AG09319 (cell line): Measurements from ENCODE around the gene PROSER2.

Source experiments
- DNase-seq: peaks from one replicate; pipeline ENCODE4 v3.0.0-alpha.2; 2010; ENCODE audit warnings: low read depth; ENCODE audit errors: extremely low read depth
- TF ChIP-seq, protein P1 (sequence below): IDR thresholded peaks from 2 replicates; pipeline ENCODE4 v1.5.1; 2011; ENCODE audit warnings: low read depth, mild to moderate bottlenecking, inconsistent platforms, low read length, moderate library complexity

The PROSER2 gene

DNA sequence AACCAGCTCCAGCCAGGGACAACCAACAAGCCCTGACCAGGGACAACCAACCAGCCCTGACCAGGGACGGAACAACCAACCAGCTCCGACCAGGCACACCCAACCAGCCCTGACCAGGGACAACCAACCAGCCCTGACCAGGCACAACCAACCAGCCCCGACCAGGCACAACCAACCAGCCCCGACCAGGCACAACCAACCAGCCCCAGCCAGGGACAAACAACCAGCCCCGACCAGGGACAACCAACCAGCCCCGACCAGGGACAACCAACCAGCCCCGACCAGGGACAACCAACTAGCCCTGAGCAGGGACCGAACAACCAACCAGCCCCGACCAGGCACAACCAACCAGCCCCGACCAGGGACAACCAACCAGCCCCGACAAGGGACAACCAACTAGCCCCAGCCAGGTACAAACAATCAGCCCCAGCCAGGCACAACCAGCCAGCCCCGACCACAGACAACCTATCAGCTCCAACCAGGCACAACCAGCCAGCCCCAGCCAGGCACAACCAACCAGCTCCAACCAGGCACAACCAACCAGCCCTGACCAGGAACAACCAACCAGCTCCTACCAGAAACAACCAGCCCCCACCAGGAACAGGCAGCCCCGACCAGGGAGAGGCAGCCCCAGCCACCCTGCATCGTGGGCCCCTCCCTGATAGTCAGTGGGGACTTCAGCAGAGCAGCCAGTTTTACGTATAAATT lies 56.4 kb downstream of the PROSER2 start:
- TF ChIP-seq, protein P1, sequence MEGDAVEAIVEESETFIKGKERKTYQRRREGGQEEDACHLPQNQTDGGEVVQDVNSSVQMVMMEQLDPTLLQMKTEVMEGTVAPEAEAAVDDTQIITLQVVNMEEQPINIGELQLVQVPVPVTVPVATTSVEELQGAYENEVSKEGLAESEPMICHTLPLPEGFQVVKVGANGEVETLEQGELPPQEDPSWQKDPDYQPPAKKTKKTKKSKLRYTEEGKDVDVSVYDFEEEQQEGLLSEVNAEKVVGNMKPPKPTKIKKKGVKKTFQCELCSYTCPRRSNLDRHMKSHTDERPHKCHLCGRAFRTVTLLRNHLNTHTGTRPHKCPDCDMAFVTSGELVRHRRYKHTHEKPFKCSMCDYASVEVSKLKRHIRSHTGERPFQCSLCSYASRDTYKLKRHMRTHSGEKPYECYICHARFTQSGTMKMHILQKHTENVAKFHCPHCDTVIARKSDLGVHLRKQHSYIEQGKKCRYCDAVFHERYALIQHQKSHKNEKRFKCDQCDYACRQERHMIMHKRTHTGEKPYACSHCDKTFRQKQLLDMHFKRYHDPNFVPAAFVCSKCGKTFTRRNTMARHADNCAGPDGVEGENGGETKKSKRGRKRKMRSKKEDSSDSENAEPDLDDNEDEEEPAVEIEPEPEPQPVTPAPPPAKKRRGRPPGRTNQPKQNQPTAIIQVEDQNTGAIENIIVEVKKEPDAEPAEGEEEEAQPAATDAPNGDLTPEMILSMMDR: no peak
- no peak for DNase-seq

DNA sequence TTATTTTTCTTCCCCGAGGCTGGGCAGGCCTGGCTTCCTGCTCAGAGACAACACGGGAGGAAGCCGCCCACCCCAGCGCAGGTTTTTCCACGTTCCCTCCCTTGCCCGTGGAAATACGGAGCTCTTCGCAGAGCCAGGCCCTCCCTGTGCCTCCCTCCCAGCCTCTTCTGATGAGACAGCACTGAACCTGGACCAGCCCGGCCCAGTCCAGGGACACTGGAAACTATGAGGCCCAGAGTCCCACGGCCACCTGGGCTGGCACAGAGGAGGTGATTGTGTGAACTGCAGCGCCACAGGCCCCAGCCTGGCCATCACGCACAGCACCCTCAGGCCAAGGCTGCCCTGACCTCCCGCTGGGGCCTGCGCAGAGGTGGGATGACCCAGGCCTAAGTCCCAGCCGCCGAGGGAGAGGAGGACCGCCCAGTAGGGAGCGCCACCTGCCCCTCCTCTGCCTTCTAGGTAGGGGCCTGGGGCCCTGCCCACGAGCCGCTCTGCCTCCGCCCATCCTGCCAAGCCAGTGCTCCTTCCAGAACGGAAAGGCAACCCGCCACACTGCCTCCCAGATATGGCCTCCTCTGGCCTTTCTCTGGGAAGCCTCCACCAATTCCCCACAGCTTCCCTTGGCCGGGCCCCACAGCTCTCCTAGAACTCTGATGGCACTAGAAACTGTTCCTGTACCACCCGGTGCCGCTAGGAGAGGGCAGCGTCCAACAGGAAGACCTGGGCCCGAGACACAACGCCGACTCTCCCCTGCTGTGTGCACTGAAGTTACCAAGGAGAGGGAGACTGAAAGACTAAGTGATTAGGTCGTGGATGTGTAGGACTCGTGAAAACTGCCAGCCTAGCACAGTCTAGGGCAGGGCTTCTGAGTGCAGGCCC lies 57.2 kb downstream of the PROSER2 start:
- no peak for DNase-seq
- TF ChIP-seq, protein P1: no peak

DNA sequence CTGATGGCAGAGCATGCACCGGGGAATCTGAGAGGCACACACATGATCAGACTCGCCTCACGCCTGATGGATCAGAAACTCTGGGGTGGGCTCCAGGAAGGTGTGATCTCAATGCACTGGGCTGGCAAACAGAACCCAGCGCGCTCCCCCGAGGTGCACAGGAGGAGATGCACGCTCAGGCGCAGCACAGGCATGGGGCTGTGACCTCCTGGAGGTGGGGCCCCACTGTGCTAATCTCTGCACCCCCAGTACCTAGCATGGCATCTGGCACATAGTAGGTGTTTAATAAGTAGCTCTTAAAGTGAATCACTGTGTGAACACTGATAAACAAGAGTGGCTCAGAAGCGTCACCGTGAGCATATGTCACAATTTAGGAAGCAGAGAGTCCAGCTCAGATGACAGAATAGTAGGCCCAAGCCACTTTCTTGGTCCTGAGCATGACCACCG lies 57.9 kb downstream of the PROSER2 start:
- TF ChIP-seq, protein P1: no peak
- no peak for DNase-seq

DNA sequence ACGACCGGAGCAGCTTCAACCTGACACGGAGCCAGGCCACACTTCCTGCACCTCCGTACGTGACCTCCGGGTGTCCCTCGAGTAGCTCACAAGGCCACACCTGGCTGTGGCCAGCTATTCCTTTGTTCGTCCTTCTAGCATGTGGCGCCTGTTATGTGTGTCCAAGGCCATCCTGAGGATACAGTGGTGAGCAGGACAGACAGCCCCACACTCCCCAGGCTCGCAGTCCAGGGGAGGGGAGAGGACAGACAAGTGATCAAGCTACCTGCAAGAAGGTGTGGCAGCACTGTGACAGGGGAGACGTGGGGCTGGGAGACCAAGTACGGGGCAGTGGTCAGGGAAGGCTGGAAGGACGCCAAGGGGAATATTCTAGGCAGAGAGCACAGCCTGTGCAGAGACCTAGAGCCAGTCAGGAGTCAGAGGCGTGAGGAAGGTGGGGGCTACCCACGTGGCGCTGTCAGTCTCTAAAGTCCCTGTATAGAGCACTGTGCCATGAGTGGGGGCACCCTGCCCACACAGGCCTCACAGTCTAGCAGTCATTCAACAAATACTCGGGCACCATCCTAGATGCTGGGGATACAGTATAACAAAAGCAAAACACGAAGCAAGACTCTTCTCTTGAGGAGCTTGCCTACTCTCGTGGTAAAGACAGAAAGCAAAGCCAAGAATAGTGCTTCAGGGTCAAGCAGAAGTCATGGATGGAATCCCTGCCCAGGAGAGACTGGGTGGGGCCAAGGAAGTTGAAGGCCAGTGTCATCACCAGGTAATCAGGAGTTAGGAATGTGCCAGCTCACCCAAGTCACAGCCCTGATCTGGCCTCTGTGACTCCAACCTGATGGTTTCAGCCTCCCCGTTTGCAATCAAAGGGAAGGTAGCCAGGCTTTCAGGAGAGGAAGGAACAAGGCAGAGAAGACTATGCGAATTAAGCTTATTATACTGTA lies 58.6 kb downstream of the PROSER2 start:
- TF ChIP-seq, protein P1: no peak
- no peak for DNase-seq

DNA sequence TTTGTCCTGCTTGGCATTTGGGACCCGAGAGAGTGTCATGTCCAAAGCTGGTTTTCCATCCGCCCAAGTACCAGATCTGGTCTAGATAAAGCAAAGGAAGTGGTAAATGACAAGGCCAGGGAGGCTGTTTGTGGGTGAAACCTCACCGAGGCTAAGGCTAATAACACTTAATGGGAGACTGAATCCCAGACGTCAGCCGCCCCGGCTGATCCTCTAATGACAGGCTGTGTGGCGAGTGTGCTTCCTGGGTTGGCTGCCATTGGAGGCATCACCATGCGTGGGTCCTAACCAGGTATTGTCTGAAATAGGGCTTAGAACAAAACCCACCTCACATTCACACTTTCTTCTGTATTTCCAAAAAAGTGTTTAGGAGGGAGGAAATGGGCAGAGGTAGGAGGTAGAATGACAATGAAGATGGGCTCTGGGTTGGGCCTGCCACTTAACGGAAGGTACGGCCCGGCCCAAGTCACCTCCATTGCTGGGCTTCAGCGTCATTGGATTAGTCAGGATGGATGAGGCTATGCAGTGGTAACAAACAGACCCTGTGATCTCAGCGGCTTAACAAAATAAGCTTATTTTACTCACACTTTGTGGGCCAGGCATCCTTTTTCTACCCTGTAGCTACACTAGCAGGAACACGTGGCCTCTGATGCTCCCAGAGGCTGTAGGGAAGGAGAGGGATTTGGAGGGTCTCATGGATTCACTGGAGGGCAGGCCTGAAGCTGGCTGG lies 59.7 kb downstream of the PROSER2 start:
- DNase-seq: no peak
- TF ChIP-seq, protein P1: no peak

DNA sequence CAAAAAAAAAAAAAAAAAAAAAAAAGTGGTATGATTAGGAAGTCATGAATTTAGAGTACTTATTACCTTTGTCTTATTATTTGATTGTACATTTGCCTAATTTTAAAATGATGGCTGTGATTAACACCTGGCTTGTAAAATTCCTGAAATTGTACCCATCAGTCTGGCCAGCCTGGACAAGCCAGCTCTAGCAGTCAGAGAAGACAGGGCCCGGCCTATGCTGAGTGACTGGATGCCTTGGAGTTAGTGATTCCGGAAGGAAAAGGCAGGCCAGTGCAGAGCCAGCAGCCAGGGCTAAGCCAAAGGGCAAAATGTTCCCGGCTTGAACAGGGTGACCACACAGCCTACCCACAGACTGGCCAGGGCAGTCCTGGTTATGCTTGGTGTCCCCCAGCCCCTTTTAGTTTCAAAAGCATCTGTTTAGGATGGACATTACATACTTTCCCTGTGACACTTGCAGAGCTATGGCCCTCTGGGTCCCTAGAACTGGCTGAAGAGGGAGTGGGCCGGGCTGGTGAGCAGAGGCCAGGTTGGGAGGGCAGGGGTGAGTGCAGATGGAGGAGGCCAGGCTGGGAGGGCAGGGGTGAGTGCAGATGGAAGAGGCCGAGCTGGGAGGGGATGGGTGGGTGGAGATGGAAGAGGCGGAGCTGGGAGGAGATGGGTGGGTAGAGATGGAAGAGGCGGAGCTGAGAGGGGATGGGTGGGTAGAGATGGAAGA lies 61.7 kb downstream of the PROSER2 start:
- TF ChIP-seq, protein P1: no peak
- DNase-seq: no peak
